Measurements from ENCODE around the gene G6PD. TPM values are rescaled to one million over a fixed set of nuclear protein-coding genes. Genes with fewer than 3 reads are reported as not detected.

Gene G6PD
- total RNA-seq, 1 experiment from 2014 or later: 68.7 TPM

DNA sequence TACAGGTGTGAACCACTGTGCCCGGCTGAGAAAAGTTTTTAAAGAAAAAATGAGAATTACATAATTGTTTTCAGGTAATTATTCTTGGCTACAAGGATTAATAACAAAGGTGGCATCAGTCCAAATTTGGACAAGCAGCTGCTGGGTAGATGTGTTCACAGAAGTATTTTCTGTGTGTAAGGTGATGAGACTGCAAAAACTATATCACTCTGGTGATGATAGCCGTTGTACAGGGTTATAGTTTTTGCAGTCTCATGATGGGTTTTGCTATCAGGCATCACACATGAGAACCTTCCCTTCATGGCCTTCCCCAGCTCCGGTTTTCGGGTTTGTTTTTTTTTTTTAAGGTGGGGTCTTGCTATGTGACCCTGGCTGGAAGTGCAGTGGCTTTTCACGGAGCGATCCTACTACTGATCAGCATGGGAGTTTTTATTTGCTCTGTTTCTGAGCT is 51.1 kb downstream of the G6PD start:
- H4K91ac ChIP-seq (ENCODE audit: insufficient read length, low read depth, low read length): no peak overlapping the region
- H2AFZ ChIP-seq (ENCODE audit: low read length): no peak overlapping the region
- no peak overlapping the region for H2BK12ac ChIP-seq (ENCODE audit: insufficient read length, low read depth, low read length)
- peaks cover 7% of the 10 kb centered on the region; the same call in 1 of the 2 replicates for H3K27me3 Mint-ChIP-seq (ENCODE audit: low read depth)
- no peak overlapping the region for H3K4me2 ChIP-seq (ENCODE audit: insufficient read depth, insufficient read length, low read length)
- H3K4me1 Mint-ChIP-seq: 0 out of 4 replicates have a peak, but pooled peaks cover 0 to 3% of the 10 kb centered on the region in 2 experiments
- no peaks in the 10 kb centered on the region for H4K20me1 ChIP-seq (ENCODE audit: control insufficient read depth, insufficient read depth, insufficient read length)
- H3K9ac ChIP-seq (ENCODE audit: extremely low read depth, insufficient read length, low read length): no peak overlapping the region
- H2AK5ac ChIP-seq (ENCODE audit: insufficient read length, low read length): no peak overlapping the region
- H3K27ac ChIP-seq (ENCODE audit: insufficient read length, low read depth, low read length): no peak overlapping the region
- no peak overlapping the region for H3K4me3 Mint-ChIP-seq
- no peak overlapping the region for H3K4ac ChIP-seq (ENCODE audit: low read depth, low read length)
- DNase-seq: no peak
- no peak for TF ChIP-seq CTCF (conservative IDR thresholded peaks at IDR 0.05)
- H2BK120ac ChIP-seq (ENCODE audit: low read depth, low read length, poor library complexity, severe bottlenecking): no peak overlapping the region
- H3K18ac ChIP-seq (ENCODE audit: insufficient read length, low read depth, low read length): no peak overlapping the region
- H3K27me3 ChIP-seq (ENCODE audit: insufficient read depth, low read length): no peaks in the 10 kb centered on the region
- no peak overlapping the region for H3K14ac ChIP-seq (ENCODE audit: insufficient read depth, low read length)
- H3K56ac ChIP-seq (ENCODE audit: insufficient read length, low read depth, low read length): no peak overlapping the region
- no peak overlapping the region for H4K8ac ChIP-seq (replicated peaks; ENCODE audit: insufficient read length, low read depth, low read length)
- no peak overlapping the region for H3T11ph ChIP-seq (ENCODE audit: low read length)
- no peak overlapping the region for H2BK15ac ChIP-seq (ENCODE audit: low read depth, low read length)
- H4K5ac ChIP-seq (ENCODE audit: insufficient read length, low read depth, low read length): no peak overlapping the region
- H3K27ac Mint-ChIP-seq: no peak overlapping the region
- no CpG with 5 or more reads among the region's 6 CpGs for WGBS (ENCODE audit: extremely low coverage, insufficient read length, low lambda C conversion rate)
- H3K79me1 ChIP-seq (ENCODE audit: insufficient read depth, low read depth, low read length, poor library complexity, severe bottlenecking): no peaks in the 10 kb centered on the region
- H2BK5ac ChIP-seq (ENCODE audit: insufficient read length, low read length): no peak overlapping the region
- H2BK20ac ChIP-seq (ENCODE audit: low read depth, low read length, poor library complexity, severe bottlenecking): no peak overlapping the region
- H3K9me3 Mint-ChIP-seq: peaks cover 55 to 65% of the 10 kb centered on the region in 2 experiments
- H3K36me3 Mint-ChIP-seq (ENCODE audit: insufficient read depth in 1 of 3, low read depth in 3 of 3): no peaks in the 10 kb centered on the region; a peak in 1 of 7 replicates
- H3K23me2 ChIP-seq (ENCODE audit: insufficient read length, low read depth, low read length, poor library complexity, severe bottlenecking): no peaks in the 10 kb centered on the region
- H3K23ac ChIP-seq (ENCODE audit: insufficient read length, low read depth, low read length): no peak overlapping the region
- H3K4me1 ChIP-seq (ENCODE audit: insufficient read depth, low read length): no peaks in the 10 kb centered on the region
- peaks cover 6% of the 10 kb centered on the region for H3K9me3 ChIP-seq (ENCODE audit: control insufficient read depth, low read depth, low read length)
- no peaks in the 10 kb centered on the region for H3K79me2 ChIP-seq (ENCODE audit: insufficient read depth, low read length)

Measured in H9 (cell line).